ENCODE results near the gene UNC119. TPM values are rescaled to one million over a fixed set of nuclear protein-coding genes. Genes with fewer than 3 reads are reported as not detected.

UNC119 gene
- total and polyA plus RNA-seq, 4 donors, result 14.0 to 20.0 (median 16.1) TPM

DNA sequence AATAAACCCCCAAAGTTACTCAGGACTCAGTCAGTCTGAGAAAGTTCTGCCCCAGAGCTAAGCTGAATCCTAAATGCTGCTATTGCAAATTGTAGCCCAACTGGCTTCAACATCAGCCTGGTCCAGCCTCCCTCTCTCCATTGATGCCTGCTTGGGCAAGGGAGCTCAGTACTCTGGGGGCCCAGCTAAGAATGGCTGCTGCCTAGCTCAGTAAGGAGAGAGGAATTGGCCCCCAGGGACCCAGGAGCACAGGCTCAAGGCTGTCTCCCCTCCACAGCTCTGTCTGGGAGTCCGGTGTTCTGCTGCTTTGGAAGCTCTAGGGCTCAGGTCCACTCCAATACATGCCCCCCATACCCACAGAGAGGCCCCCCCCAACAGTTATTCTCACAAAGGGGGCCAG lies 1.6 kb downstream of the UNC119 start:
- DNase-seq (ENCODE audit: low spot score), result no peak
- TF ChIP-seq HNF4G (IDR thresholded peaks at IDR 0.05) (no peak), YY1 (IDR thresholded peaks at IDR 0.05) (no peak), FOXA1 (IDR thresholded peaks at IDR 0.05) (no peak), ATF3 (IDR thresholded peaks at IDR 0.05) (no peak), FOXA2 (IDR thresholded peaks at IDR 0.05) (no peak), ZBTB33 (IDR thresholded peaks at IDR 0.05) (no peak), RXRA (IDR thresholded peaks at IDR 0.05) (no peak), HNF4A (conservative IDR thresholded peaks at IDR 0.05) (no peak), GABPA (IDR thresholded peaks at IDR 0.05 in 1 of 2, conservative IDR thresholded peaks at IDR 0.05 in 1 of 2) (no peak), SP1 (IDR thresholded peaks at IDR 0.05) (no peak), NR2F2 (IDR thresholded peaks at IDR 0.05) (no peak)
- TF ChIP-seq, protein P1, sequence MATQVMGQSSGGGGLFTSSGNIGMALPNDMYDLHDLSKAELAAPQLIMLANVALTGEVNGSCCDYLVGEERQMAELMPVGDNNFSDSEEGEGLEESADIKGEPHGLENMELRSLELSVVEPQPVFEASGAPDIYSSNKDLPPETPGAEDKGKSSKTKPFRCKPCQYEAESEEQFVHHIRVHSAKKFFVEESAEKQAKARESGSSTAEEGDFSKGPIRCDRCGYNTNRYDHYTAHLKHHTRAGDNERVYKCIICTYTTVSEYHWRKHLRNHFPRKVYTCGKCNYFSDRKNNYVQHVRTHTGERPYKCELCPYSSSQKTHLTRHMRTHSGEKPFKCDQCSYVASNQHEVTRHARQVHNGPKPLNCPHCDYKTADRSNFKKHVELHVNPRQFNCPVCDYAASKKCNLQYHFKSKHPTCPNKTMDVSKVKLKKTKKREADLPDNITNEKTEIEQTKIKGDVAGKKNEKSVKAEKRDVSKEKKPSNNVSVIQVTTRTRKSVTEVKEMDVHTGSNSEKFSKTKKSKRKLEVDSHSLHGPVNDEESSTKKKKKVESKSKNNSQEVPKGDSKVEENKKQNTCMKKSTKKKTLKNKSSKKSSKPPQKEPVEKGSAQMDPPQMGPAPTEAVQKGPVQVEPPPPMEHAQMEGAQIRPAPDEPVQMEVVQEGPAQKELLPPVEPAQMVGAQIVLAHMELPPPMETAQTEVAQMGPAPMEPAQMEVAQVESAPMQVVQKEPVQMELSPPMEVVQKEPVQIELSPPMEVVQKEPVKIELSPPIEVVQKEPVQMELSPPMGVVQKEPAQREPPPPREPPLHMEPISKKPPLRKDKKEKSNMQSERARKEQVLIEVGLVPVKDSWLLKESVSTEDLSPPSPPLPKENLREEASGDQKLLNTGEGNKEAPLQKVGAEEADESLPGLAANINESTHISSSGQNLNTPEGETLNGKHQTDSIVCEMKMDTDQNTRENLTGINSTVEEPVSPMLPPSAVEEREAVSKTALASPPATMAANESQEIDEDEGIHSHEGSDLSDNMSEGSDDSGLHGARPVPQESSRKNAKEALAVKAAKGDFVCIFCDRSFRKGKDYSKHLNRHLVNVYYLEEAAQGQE (IDR thresholded peaks at IDR 0.05), result no peak
- TF ChIP-seq, protein P2, sequence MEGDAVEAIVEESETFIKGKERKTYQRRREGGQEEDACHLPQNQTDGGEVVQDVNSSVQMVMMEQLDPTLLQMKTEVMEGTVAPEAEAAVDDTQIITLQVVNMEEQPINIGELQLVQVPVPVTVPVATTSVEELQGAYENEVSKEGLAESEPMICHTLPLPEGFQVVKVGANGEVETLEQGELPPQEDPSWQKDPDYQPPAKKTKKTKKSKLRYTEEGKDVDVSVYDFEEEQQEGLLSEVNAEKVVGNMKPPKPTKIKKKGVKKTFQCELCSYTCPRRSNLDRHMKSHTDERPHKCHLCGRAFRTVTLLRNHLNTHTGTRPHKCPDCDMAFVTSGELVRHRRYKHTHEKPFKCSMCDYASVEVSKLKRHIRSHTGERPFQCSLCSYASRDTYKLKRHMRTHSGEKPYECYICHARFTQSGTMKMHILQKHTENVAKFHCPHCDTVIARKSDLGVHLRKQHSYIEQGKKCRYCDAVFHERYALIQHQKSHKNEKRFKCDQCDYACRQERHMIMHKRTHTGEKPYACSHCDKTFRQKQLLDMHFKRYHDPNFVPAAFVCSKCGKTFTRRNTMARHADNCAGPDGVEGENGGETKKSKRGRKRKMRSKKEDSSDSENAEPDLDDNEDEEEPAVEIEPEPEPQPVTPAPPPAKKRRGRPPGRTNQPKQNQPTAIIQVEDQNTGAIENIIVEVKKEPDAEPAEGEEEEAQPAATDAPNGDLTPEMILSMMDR (IDR thresholded peaks at IDR 0.05; ENCODE audit: low read depth, low read length, missing input control), result no peak
- Histone ChIP-seq H3K9me3 (ENCODE audit: control insufficient read depth in 4 of 4, low read length in 3 of 4) (no peaks in the 10 kb centered on the region), H3K4me3 (ENCODE audit: low read depth in 1 of 3, low read length in 3 of 3) (no peak overlapping the region), H3K36me3 (ENCODE audit: control insufficient read depth in 4 of 4, insufficient read depth in 3 of 4, low read depth in 1 of 4, low read length in 3 of 4) (peaks cover 2 to 21% (median 12%) of the 10 kb centered on the region in 4 donors), H3K9ac (ENCODE audit: low read depth in 1 of 2, low read length in 2 of 2) (no peak overlapping the region), H3K27ac (ENCODE audit: low read depth in 1 of 2, low read length in 2 of 2) (no peak overlapping the region), H3K27me3 (ENCODE audit: control insufficient read depth in 4 of 4, insufficient read depth in 4 of 4, low read length in 3 of 4) (no peaks in the 10 kb centered on the region), H3K4me1 (ENCODE audit: control insufficient read depth in 4 of 4, insufficient read depth in 4 of 4, low read length in 3 of 4) (peaks cover 4 to 26% (median 20%) of the 10 kb centered on the region in 4 donors)
- 98% methylated on average over 1 of the region's 1 CpG for WGBS

DNA sequence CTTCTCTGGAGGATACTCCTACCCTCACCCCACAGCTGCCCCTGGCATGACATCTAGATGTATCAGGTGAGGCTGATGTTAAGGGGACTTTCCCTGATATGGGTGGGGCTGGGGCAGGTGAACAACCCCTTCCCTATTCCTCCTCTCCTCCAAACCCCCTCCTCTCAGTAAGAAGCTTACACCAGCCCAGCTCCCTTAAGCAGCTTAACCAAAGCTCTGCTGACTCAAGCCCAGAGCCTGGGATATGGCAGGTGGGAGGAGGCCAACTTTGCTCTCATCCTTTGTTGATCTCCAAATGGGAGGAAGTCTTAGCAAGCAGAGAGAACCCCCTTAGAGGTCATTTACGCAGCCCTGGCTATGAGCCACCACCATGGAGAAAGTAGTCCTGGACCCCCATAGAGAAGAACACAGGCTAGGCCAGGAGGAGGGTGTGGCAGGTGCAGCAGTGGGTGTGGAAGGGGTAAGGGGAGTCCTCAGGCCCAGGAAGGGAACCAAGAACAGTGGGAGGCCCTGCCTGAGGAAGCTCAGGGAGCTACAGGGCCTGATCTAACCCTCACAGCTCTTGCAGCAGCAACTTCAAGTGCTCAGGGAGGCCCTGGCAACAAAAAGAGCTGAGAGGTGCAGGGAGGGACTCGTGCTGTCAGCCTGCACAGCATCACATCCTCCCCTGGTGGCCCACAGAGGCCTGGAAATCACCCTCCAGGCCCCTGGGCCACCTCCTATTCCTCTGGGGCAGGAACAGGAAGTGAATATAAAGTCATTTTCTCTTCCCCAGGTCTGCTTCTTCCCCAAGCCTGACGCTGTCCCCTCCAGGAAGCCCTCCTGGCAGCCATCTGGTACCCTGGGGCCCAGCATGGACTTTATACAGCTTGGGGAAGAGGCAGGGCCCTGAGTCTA lies 2.9 kb downstream of the UNC119 start:
- Histone ChIP-seq H3K36me3 (ENCODE audit: control insufficient read depth in 4 of 4, insufficient read depth in 3 of 4, low read depth in 1 of 4, low read length in 3 of 4) (peaks cover 0 to 9% (median 6%) of the 10 kb centered on the region in 4 donors), H3K4me3 (ENCODE audit: low read depth in 1 of 3, low read length in 3 of 3) (no peak overlapping the region), H3K4me1 (ENCODE audit: control insufficient read depth in 4 of 4, insufficient read depth in 4 of 4, low read length in 3 of 4) (peaks cover 4 to 26% (median 20%) of the 10 kb centered on the region in 4 donors), H3K9ac (ENCODE audit: low read depth in 1 of 2, low read length in 2 of 2) (no peak overlapping the region), H3K27me3 (ENCODE audit: control insufficient read depth in 4 of 4, insufficient read depth in 4 of 4, low read length in 3 of 4) (no peaks in the 10 kb centered on the region), H3K27ac (ENCODE audit: low read depth in 1 of 2, low read length in 2 of 2) (no peak overlapping the region), H3K9me3 (ENCODE audit: control insufficient read depth in 4 of 4, low read length in 3 of 4) (no peaks in the 10 kb centered on the region)
- no peak for TF ChIP-seq JUND (IDR thresholded peaks at IDR 0.05)
- no peak for TF ChIP-seq RAD21 (IDR thresholded peaks at IDR 0.05)
- TF ChIP-seq, protein P3, sequence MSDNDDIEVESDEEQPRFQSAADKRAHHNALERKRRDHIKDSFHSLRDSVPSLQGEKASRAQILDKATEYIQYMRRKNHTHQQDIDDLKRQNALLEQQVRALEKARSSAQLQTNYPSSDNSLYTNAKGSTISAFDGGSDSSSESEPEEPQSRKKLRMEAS (IDR thresholded peaks at IDR 0.05), result no peak
- no peak for TF ChIP-seq ZBTB33 (IDR thresholded peaks at IDR 0.05)
- no peak for TF ChIP-seq NR2F2 (IDR thresholded peaks at IDR 0.05)
- TF ChIP-seq SP1 (IDR thresholded peaks at IDR 0.05), result no peak
- no peak for TF ChIP-seq YY1 (IDR thresholded peaks at IDR 0.05)
- no peak for TF ChIP-seq EGR1 (IDR thresholded peaks at IDR 0.05; ENCODE audit: low read depth in 2 of 2)
- TF ChIP-seq ATF3 (IDR thresholded peaks at IDR 0.05), result no peak
- TF ChIP-seq HNF4A (conservative IDR thresholded peaks at IDR 0.05), result no peak
- TF ChIP-seq FOXA2 (IDR thresholded peaks at IDR 0.05), result no peak
- 83% methylated on average over 3 of the region's 3 CpGs for WGBS
- no peak for DNase-seq (ENCODE audit: low spot score)
